CD4-positive, alpha-beta T cell (primary cell): ENCODE results near the gene TENM4. TPM values are rescaled to one million over a fixed set of nuclear protein-coding genes. Genes with fewer than 3 reads are reported as not detected.
"Not testable (repeated sequence)": the region's sequence is repeated elsewhere in the genome, so short reads cannot be mapped to it uniquely, and the experiment has no call there.

ENCODE experiments used
- ATAC-seq: fragments of 200-7000 bp; cut with Tn5 transposase; one replicate; pipeline ENCODE4 v1.10.0; 2022; ENCODE audit warnings: mild to moderate bottlenecking; ENCODE audit not compliant: poor library complexity
- CTCF ChIA-PET: fragments of 350-600 bp; sonication (Branson Sonifier 250); formaldehyde crosslinking; loops from one replicate; lab custom pipeline; 2021; ENCODE audit warnings: antibody characterized with exemption, inconsistent platforms; lab: Charles Lee
- POLR2A ChIA-PET: fragments of 350-600 bp; sonication (Branson Sonifier 250); formaldehyde crosslinking; loops from one replicate; lab custom pipeline; 2021; ENCODE audit warnings: antibody characterized with exemption, inconsistent platforms; lab: Charles Lee
- DNase-seq, 14 experiments: peaks; one replicate each; pipeline ENCODE4 v3.0.0-alpha.2; 2013 to 2020; ENCODE audit warnings: mixed read lengths in 2 of 14
- H3K27ac ChIP-seq, 2 donors: one replicate each; pipeline versions ENCODE4 v1.5.1 to v1.7.0; 2013; ENCODE audit warnings: low read length in 2 of 2, low read depth in 1 of 2, mild to moderate bottlenecking in 1 of 2
- H3K27me3 ChIP-seq, 2 experiments: 1 replicate in 1 of 2; 2 replicates in 1 of 2; pipeline versions ENCODE4 v1.6.1 to v1.7.0; 2013; ENCODE audit warnings: low read length in 2 of 2, control low read depth in 1 of 2, mild to moderate bottlenecking in 1 of 2, moderate library complexity in 1 of 2; ENCODE audit not compliant: insufficient read depth in 2 of 2, control insufficient read depth in 1 of 2
- H3K36me3 ChIP-seq: one replicate; pipeline ENCODE4 v1.6.1; 2013; ENCODE audit warnings: low read length, control low read depth; ENCODE audit not compliant: insufficient read depth
- H3K4me1 ChIP-seq: one replicate; pipeline ENCODE4 v1.6.1; 2013; ENCODE audit warnings: low read length, control low read depth; ENCODE audit not compliant: insufficient read depth
- H3K4me3 ChIP-seq: one replicate; pipeline ENCODE4 v1.5.1; 2013; ENCODE audit warnings: mild to moderate bottlenecking, low read length, moderate library complexity
- H3K9me3 ChIP-seq, 2 experiments: 1 replicate in 1 of 2; 2 replicates in 1 of 2; pipeline versions ENCODE4 v1.6.1 to v1.7.0; 2013; ENCODE audit warnings: low read length in 2 of 2, mild to moderate bottlenecking in 2 of 2, control low read depth in 1 of 2, moderate library complexity in 1 of 2; ENCODE audit not compliant: control insufficient read depth in 1 of 2, insufficient read depth in 1 of 2
- H3K27ac Mint-ChIP-seq: one replicate; pipeline ENCODE4 v1.8.0; 2020; ENCODE audit warnings: mixed read lengths
- H3K27me3 Mint-ChIP-seq: one replicate; pipeline ENCODE4 v1.8.0; 2021; ENCODE audit warnings: mixed read lengths
- H3K36me3 Mint-ChIP-seq: one replicate; pipeline ENCODE4 v1.8.0; 2021; ENCODE audit warnings: low read depth, mixed read lengths
- H3K4me1 Mint-ChIP-seq: one replicate; pipeline ENCODE4 v1.8.0; 2021; ENCODE audit warnings: low read depth, mixed read lengths
- H3K4me3 Mint-ChIP-seq: one replicate; pipeline ENCODE4 v1.8.0; 2020; ENCODE audit warnings: mild to moderate bottlenecking, mixed read lengths
- H3K9me3 Mint-ChIP-seq: one replicate; pipeline ENCODE4 v1.8.0; 2020; ENCODE audit warnings: mixed read lengths
- CTCF ChIP-seq: fragments of 200-600 bp; IDR thresholded peaks from one replicate; pipeline ENCODE4 v1.8.0; 2022; ENCODE audit warnings: antibody characterized with exemption, mild to moderate bottlenecking
- intact Hi-C, 2 experiments: fragments of 100-400 bp; cut with DNase I in 1 of 2; cut with micrococcal nuclease in 1 of 2; formaldehyde crosslinking; loops; one replicate each; pipeline versions ENCODE4 v1.15.1 to v1.9.0; 2023 to 2025; cut with DNase I, micrococcal nuclease
- total RNA-seq, 174 experiments: library from RNA in 2 of 174; stranded (reverse) in 2 of 174; gene quantifications; one replicate each; pipeline ENCODE4 v1.2.3 and lab custom pipeline; 2021 to 2026

TENM4 gene
- total RNA-seq, 2 experiments from 2014 or later, result 0.22 to 0.31 TPM

DNA sequence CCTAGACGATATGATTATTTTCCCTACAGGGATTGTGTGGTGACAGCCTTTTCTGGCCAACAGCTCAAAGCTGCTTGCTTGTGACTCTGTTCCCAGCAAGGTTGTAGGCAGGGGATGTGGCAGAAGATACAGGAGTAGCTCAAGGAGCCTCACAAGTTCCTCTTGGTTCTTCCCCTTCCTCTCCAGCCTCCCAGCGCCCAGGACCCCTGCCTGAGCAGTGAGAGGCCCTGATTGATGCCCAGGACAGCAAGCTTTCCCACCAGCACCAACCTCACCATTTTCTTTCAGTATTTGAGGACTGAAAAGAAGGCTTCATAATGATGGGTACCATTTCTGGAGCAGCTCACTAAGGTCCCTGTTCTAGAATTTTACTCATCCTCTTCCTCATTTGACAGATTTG, 248.0 kb downstream of the TENM4 start:
- Mint-ChIP-seq H3K27me3 (no peaks in the 10 kb centered on the region), H3K9me3 (no peaks in the 10 kb centered on the region), H3K4me3 (no peak overlapping the region), H3K27ac (no peak overlapping the region), H3K36me3 (no peaks in the 10 kb centered on the region), H3K4me1 (no peaks in the 10 kb centered on the region)
- DNase-seq (no peak), ATAC-seq (no peak)
- intact Hi-C loops, result no loop called here
- Histone ChIP-seq H3K4me3 (no peak overlapping the region), H3K4me1 (no peaks in the 10 kb centered on the region), H3K27me3 (no peaks in the 10 kb centered on the region), H3K36me3 (no peaks in the 10 kb centered on the region), H3K27ac (no peak overlapping the region), H3K9me3 (peaks cover 0 to 18% of the 10 kb centered on the region in 2 experiments)
- POLR2A ChIA-PET, result no interaction called here
- TF ChIP-seq CTCF, result no peak
- CTCF ChIA-PET, result no interaction called here

GRCh38 chr11:79191716-79192115, 249.1 kb downstream of the TENM4 start:
- H3K4me3 ChIP-seq, H3K36me3 Mint-ChIP-seq, intact Hi-C loops, H3K36me3 ChIP-seq, H3K27me3 ChIP-seq, POLR2A ChIA-PET, H3K4me1 Mint-ChIP-seq, CTCF ChIA-PET, H3K9me3 Mint-ChIP-seq, DNase-seq, H3K4me3 Mint-ChIP-seq, ATAC-seq, H3K27me3 Mint-ChIP-seq, H3K27ac Mint-ChIP-seq, H3K27ac ChIP-seq, H3K4me1 ChIP-seq: not testable (repeated sequence)
- peaks cover 0 to 18% of the 10 kb centered on the region in 2 experiments for H3K9me3 ChIP-seq

DNA sequence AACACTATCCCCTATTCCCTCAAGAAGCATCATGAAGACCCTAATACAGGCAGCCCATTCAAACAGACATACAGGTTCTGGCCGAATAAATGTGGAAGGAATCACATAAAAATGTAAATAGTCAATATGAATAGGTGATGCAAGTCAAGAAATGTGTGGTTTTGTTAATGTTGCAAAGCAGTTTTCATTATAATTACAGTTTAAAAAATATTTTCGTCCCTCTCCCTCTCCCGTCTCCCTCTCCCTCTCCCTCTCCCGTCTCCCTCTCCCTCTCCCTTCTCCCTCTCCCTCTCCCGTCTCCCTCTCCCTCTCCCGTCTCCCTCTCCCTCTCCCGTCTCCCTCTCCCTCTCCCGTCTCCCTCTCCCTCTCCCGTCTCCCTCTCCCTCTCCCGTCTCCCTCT, 250.3 kb downstream of the TENM4 start:
- not testable (repeated sequence) for H3K36me3 Mint-ChIP-seq

DNA sequence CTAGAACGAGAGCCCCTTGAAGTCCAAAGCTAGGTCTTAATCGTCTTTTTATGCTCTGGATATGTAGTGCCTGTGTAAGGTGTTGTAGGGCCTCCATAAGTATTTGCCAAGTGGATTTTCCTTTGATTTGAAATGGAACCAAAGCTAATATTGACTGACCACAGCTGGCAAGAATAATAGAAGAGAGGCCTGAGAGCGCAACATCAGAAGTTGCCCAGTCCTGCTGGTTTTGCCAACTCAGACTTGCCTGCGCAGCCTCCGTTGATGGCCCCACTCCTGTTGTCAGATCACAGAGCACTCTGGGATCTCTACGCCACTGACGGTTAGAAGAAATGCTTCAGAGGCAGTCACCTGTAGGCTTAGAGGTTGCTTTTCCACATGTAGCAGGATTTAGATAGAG, 251.2 kb downstream of the TENM4 start:
- Histone ChIP-seq H3K4me1 (no peaks in the 10 kb centered on the region), H3K36me3 (no peaks in the 10 kb centered on the region), H3K9me3 (peaks cover 0 to 15% of the 10 kb centered on the region in 2 experiments), H3K4me3 (no peak overlapping the region), H3K27me3 (no peaks in the 10 kb centered on the region), H3K27ac (no peak overlapping the region)
- Mint-ChIP-seq H3K9me3 (no peaks in the 10 kb centered on the region), H3K4me3 (no peak overlapping the region), H3K4me1 (no peaks in the 10 kb centered on the region), H3K36me3 (no peaks in the 10 kb centered on the region), H3K27me3 (no peaks in the 10 kb centered on the region), H3K27ac (no peak overlapping the region)
- ChIA-PET POLR2A (no interaction called here), CTCF (no interaction called here)
- DNase-seq (no peak), ATAC-seq (no peak)
- no peak for TF ChIP-seq CTCF
- intact Hi-C loops, result no loop called here

More for the DNA sequence above, 250.3 kb downstream of the TENM4 start:
- H3K4me1 ChIP-seq, H3K4me1 Mint-ChIP-seq, CTCF ChIA-PET, POLR2A ChIA-PET, H3K4me3 ChIP-seq, H3K9me3 Mint-ChIP-seq, H3K4me3 Mint-ChIP-seq, ATAC-seq, H3K27me3 ChIP-seq, H3K27ac Mint-ChIP-seq, H3K36me3 ChIP-seq, DNase-seq, H3K27ac ChIP-seq, H3K27me3 Mint-ChIP-seq, intact Hi-C loops: not testable (repeated sequence)
- H3K9me3 ChIP-seq, result peaks cover 0 to 15% of the 10 kb centered on the region in 2 experiments
